ENCODE measurements around the gene PIGZ.

DNA sequence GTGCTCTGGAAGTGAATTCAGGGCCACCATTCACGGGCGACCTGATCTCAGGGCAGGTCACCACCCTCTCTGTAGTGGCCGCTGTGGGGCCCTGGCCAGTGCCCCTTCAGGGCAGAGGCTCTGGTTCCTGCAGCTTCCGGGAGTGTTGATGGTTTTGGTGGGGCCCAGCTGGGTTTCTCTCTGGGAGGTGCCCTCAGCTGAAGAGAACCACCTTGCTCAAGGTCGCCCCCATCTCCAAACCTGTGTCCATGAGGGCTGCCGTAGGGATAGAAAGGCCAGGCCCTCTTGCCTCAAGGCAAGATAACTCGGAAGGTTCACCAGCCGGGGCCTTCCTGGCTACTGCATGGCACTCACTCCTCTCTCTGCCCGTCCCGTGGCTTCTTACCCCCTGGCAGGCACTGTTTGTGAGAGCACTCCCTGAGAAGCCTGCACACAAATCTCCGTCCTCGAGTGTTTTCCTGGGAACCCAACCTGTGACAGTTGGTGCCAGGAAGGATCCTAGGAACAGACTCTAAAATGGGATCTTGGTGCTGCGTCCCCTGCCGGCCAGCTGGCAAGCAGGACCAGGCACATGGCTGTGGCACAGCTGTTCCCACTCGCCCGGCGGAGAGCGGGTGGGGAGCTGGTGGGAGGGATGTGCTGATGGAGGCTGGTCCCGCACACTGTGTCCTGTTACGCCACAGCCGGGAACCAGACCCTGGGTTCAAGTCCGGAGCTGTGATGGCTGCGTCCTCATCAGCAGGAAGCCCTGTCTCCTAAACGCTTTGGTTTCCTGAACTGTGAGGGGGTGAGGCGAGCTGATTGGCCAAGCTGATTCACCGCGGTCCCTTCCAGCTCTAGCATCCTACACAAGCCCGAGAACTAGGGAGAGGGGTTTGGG lies 23.2 kb upstream of the PIGZ start:
- TF ChIP-seq, protein P1, sequence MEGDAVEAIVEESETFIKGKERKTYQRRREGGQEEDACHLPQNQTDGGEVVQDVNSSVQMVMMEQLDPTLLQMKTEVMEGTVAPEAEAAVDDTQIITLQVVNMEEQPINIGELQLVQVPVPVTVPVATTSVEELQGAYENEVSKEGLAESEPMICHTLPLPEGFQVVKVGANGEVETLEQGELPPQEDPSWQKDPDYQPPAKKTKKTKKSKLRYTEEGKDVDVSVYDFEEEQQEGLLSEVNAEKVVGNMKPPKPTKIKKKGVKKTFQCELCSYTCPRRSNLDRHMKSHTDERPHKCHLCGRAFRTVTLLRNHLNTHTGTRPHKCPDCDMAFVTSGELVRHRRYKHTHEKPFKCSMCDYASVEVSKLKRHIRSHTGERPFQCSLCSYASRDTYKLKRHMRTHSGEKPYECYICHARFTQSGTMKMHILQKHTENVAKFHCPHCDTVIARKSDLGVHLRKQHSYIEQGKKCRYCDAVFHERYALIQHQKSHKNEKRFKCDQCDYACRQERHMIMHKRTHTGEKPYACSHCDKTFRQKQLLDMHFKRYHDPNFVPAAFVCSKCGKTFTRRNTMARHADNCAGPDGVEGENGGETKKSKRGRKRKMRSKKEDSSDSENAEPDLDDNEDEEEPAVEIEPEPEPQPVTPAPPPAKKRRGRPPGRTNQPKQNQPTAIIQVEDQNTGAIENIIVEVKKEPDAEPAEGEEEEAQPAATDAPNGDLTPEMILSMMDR (IDR thresholded peaks at IDR 0.05), result no peak
- no peak for TF ChIP-seq POLR2A (IDR thresholded peaks at IDR 0.05)
